Amygdala (tissue), 56 donors: ENCODE measurements around the gene CST4.
A peak's percentile ranks its signal among the peaks of the same experiment; 100 is the strongest.
"Not testable (repeated sequence)": the region's sequence is repeated elsewhere in the genome, so short reads cannot be mapped to it uniquely, and the experiment has no call there.

Experiments
- DNase-seq, 56 donors: peaks; one replicate each; lab custom pipeline; 2025; lab: John Stamatoyannopoulos, UW

The CST4 gene

DNA sequence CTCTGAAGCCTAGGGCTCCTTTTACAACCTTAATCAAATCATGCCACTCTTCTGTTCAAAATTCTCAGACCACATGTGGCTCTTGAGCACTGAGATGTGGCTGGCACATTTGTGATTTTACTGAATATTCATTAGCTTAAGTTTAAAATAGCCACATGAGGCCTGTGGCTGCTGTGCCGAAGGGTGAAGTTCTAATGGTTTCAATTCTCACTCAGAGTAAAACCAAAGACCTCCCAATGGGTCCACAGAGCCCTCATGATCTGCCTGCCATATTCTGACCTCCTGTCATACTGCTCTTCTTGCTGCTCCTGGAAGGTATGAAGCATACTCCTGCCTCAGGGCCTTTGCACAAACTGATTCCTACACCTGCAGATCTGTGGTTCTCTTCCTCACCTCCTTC lies 43.3 kb downstream of the CST4 start:
- DNase-seq: no peak

- no peak for DNase-seq
These were observed 44.7 kb downstream of the CST4 start for GRCh38 chr20:23644164-23644563.

- peak in 1 of 56 donors; percentile 18 for DNase-seq
These were observed 45.2 kb downstream of the CST4 start for GRCh38 chr20:23643659-23644058.

GRCh38 chr20:23641936-23642751 lies 46.7 kb downstream of the CST4 start:
- DNase-seq: peak in 4 of 56 donors; percentile 13 to 32 (median 28)

- no peak for DNase-seq
These were observed 47.9 kb downstream of the CST4 start for GRCh38 chr20:23640671-23641667.

DNA sequence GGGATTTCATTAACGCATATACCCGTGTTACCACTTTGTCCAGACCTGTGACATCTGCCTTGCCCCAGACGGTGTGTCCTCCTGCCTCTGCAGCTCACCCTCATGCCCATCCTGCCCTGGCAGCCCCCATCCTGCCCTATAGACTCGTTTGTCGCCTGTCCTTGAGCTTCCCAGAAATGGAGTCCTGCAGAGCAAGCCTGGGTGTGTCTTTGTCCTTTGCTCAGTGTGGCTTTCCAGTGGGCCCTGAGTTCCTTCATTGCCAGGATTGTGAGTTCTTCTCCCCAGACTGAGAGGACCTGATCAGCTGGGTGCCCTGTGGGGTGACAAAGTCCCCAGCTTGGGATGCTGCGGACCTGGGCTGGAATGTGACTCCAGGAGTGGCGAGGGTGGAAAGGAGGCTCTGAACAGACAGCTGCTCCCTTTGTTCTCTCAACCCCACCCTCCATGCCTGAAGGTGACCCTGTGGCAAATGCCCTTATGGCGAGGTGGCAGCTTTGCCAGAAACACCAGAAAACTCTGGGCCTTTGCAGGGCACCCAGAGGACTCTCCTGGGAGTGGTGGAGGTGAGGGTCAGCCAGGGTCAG lies 48.7 kb downstream of the CST4 start:
- no peak for DNase-seq

DNA sequence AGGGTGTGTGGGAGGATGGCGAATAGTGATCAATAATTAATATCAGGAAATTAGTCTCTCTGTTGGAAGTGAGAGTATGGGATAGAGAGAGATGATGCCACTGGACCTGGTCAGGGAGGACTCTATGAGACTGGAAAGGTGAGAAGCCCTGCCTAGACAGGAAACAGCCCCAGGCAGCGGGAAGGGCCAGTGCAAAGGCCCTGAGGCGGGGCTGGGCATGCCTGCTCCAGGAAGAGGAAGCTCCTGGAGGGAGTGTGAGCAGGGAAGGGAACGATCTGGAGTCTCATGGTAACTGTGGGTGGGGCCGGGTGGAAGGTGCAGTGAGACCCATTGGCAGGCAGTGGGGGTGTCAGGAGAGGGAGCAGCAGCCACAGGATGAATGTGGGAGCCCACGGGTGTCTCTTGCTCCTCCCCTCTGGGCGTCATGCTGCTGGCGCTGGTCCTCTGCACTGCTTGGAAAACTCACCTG lies 49.3 kb downstream of the CST4 start:
- DNase-seq: no peak

- DNase-seq: no peak
These were observed 50.5 kb downstream of the CST4 start for GRCh38 chr20:23638309-23638708.

- peak in 46 of 56 donors; percentile 28 to 86 (median 65) for DNase-seq
These were observed 51.3 kb downstream of the CST4 start, which contains the start of gene CST3 for GRCh38 chr20:23637282-23638221. Gene CST3 (minus strand): TSS chr20:23637955. CDS start chr20:23637862, 93 bp downstream.

GRCh38 chr20:23636908-23637281 lies 51.9 kb downstream of the CST4 start:
- no peak for DNase-seq

DNA sequence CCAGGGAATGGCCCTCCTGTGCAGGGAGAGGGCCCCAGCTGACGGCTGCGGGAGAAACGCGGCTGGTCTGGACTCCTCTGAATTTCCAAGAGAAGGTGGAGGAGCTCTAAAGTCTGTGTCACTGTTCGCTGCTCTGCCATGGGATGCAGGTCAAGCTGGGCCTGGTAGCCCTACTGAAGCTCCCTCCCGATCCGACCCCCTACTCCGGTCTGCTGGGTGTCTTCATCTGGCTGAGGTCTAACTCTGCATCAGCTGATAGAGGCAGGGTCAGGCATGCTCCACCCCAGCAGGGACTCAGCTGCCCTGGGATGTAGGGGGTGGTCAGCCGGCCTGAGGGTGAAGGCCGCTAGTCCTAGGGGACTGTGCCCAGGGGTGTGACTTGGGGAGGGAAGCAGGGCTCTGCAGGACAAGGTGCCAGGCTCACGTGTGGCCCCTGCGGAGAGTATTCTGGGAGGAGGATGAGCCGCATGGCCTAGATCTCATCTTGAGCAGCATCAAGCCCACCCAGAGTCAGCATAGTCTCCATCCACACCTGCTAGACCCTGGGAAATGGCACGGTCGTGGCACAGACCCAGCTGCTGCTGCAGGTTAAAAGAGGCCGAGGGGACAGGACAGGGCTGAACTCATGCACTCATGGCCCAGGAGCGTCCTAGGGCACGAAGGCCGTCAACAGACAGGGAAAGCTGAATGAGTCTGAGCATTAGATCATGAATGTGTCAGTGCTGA lies 52.5 kb downstream of the CST4 start:
- DNase-seq: peak in 1 of 56 donors; percentile 72

GRCh38 chr20:23635768-23636090 lies 53.1 kb downstream of the CST4 start:
- not testable (repeated sequence) for DNase-seq
